NT2/D1 (cell line): ENCODE results near the gene TMIGD2.
A peak's percentile ranks its signal among the peaks of the same experiment; 100 is the strongest.
"Not testable (repeated sequence)": the region's sequence is repeated elsewhere in the genome, so short reads cannot be mapped to it uniquely, and the experiment has no call there.

ENCODE experiments used
- DNase-seq: peaks from one replicate; pipeline ENCODE4 v3.0.0-alpha.2; 2011; ENCODE audit warnings: low read depth, low spot score
- H3K27me3 ChIP-seq: 2 replicates; pipeline ENCODE4 v1.6.0; 2011; ENCODE audit warnings: mild to moderate bottlenecking; ENCODE audit not compliant: insufficient read length, insufficient read depth
- H3K36me3 ChIP-seq: 2 replicates; pipeline ENCODE4 v1.6.1; 2011; ENCODE audit warnings: mild to moderate bottlenecking, low read length, mixed read lengths; ENCODE audit not compliant: insufficient read depth, insufficient read length
- H3K4me1 ChIP-seq: 2 replicates; pipeline ENCODE4 v1.5.1; 2011; ENCODE audit not compliant: insufficient read depth, insufficient read length
- H3K4me3 ChIP-seq: 2 replicates; pipeline ENCODE4 v1.5.1; 2011; ENCODE audit warnings: low read depth; ENCODE audit not compliant: insufficient read length
- H3K9ac ChIP-seq: 2 replicates; pipeline ENCODE4 v1.6.0; 2011; ENCODE audit warnings: low read depth; ENCODE audit not compliant: insufficient read length
- H3K9me3 ChIP-seq: 2 replicates; pipeline ENCODE4 v1.5.1; 2011; ENCODE audit warnings: mild to moderate bottlenecking, low read length; ENCODE audit not compliant: insufficient read depth
- SUZ12 ChIP-seq: IDR thresholded peaks from 2 replicates; pipeline ENCODE4 v1.6.1; 2011; ENCODE audit not compliant: insufficient read length, insufficient read depth; ENCODE audit errors: extremely low read depth
- YY1 ChIP-seq: IDR thresholded peaks from 2 replicates; pipeline ENCODE4 v1.6.1; 2011; ENCODE audit not compliant: insufficient read length, insufficient read depth
- ZNF274 ChIP-seq: IDR thresholded peaks from 2 replicates; pipeline ENCODE4 v1.6.1; 2011; ENCODE audit warnings: mild to moderate bottlenecking, low read depth, low read length

The TMIGD2 gene, protein sequence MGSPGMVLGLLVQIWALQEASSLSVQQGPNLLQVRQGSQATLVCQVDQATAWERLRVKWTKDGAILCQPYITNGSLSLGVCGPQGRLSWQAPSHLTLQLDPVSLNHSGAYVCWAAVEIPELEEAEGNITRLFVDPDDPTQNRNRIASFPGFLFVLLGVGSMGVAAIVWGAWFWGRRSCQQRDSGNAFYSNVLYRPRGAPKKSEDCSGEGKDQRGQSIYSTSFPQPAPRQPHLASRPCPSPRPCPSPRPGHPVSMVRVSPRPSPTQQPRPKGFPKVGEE

DNA sequence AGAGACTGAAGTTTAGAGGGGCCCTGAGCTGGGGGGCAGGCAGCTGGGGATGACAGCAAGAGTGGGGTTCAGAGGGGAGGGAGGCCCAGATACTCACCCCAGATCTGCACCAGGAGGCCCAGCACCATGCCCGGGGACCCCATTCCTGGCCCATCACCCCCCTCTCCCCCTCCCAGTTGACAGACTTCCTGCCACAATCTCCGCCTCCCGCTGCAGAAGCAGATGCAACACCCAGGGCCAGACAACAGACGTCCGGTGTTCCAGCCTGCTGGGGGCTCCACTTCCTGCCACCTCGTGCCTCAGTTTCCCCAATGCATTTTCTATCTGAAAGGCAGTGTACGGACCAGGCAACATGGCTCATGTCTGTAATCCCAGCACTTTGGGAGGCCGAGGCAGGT is at the start of gene TMIGD2:
TSS of gene TMIGD2 (minus strand) at position 147 of the 398 bp plus-strand sequence. CDS start at position 143, 4 bp downstream.
- H3K36me3 ChIP-seq: peaks cover 8% of the 10 kb centered on the region
- H3K4me3 ChIP-seq: no peak within 1 kb of the TSS
- peak within 1 kb of the TSS; percentile 62 for H3K9ac ChIP-seq
- H3K9me3 ChIP-seq: no peaks in the 10 kb centered on the region
- DNase-seq: no peak
- no peaks in the 10 kb centered on the region for H3K27me3 ChIP-seq
- H3K4me1 ChIP-seq: peaks cover 14% of the 10 kb centered on the region
- no peak for TF ChIP-seq ZNF274
- no peak for TF ChIP-seq SUZ12
- TF ChIP-seq YY1: no peak

DNA sequence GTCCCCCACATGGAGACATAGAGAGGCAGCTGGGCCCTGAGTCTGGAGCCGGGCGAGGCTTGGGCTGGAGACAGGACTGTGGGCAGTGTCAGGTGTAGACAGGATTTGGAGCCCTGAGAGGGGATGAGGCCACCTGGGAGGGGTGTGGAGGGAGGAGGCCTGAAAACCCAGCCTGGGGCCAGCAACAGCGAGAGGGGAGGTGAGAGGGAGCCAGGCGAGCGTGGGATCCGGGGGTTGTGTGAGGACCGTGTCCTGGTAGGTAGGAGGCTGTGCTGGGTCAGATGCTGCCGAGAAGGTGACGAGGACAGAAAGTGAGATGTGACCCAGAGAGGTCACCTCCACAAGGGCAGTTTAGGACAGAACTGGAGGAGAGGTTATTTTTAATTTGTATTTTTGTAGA is 48.5 kb upstream of the TMIGD2 start:
- TF ChIP-seq YY1 (no peak), ZNF274 (no peak), SUZ12 (no peak)
- DNase-seq: no peak
- Histone ChIP-seq H3K9me3 (no peaks in the 10 kb centered on the region), H3K4me1 (no peaks in the 10 kb centered on the region), H3K9ac (no peak overlapping the region), H3K36me3 (peaks cover 38% of the 10 kb centered on the region), H3K4me3 (no peak overlapping the region), H3K27me3 (no peaks in the 10 kb centered on the region)

DNA sequence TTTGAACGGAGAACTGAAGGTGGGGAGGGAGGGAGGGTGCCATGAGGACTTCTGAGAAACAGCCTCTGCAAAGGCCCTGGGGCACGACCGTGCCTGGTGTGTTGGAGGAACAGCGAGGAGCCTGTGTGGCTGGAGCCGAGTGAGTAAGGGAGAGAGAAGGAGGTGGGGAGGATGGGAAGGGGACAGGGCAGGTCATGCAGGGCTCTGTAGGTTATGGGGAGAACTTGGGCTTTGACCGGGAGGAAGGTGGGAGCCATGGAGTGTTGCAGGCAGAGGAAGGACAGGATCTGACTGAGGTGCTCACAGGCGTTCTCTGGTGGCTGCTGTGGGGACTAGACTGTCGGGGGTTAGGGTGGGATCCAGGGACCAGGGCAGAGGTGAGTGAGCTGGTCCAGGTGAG is 47.9 kb upstream of the TMIGD2 start:
- TF ChIP-seq YY1 (no peak), SUZ12 (no peak), ZNF274 (no peak)
- H3K36me3 ChIP-seq: peaks cover 41% of the 10 kb centered on the region
- H3K4me1 ChIP-seq: no peaks in the 10 kb centered on the region
- H3K9me3 ChIP-seq: no peaks in the 10 kb centered on the region
- no peaks in the 10 kb centered on the region for H3K27me3 ChIP-seq
- no peak for DNase-seq
- H3K9ac ChIP-seq: no peak overlapping the region
- no peak overlapping the region for H3K4me3 ChIP-seq

DNA sequence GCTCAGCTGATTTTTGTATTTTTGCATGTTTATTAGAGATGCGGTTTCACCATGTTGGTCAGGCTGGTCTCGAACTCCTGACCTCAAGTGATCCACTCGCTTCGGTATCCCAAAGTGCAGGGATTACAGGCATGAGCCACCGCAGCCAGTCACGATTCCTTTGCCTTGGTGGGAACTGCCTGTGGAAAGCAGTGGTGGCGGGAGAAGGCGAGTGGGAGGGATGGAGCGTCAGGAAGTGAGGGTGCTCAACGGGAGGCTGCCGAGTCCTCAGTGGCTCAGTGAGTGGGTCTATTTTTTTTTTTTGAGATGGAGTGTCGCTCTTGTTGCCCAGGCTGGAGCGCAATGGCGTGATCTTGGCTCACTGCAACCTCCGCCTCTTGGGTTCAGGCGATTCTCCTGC is 47.0 kb upstream of the TMIGD2 start:
- H3K9ac ChIP-seq, H3K4me3 ChIP-seq, H3K27me3 ChIP-seq, H3K9me3 ChIP-seq, DNase-seq, H3K4me1 ChIP-seq: not testable (repeated sequence)
- peaks cover 34% of the 10 kb centered on the region for H3K36me3 ChIP-seq

DNA sequence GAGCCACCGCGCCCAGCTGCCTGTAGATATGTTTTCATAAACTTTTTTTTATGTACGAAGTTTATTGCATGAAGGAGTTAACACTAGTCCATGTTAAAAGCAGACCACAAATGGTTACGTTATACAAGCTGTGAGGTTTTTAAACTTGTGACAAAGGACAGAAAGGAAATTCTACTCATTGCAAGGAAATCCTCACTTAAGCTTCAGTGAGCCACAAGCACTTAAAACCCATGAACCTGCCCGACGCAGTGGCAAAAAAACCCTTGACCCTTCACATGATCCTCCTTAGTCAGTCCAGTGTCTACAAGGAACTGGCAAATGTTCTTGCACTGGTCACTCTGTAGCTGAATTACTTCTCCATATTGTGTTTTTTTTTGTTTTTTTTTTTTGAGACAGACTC is 45.3 kb upstream of the TMIGD2 start:
- no peak for DNase-seq
- Histone ChIP-seq H3K9ac (no peak overlapping the region), H3K9me3 (no peaks in the 10 kb centered on the region), H3K27me3 (peaks cover 7% of the 10 kb centered on the region), H3K36me3 (peaks cover 27% of the 10 kb centered on the region), H3K4me1 (peaks cover 7% of the 10 kb centered on the region), H3K4me3 (no peak overlapping the region)
- TF ChIP-seq SUZ12: no peak
- TF ChIP-seq YY1: no peak
- no peak for TF ChIP-seq ZNF274

DNA sequence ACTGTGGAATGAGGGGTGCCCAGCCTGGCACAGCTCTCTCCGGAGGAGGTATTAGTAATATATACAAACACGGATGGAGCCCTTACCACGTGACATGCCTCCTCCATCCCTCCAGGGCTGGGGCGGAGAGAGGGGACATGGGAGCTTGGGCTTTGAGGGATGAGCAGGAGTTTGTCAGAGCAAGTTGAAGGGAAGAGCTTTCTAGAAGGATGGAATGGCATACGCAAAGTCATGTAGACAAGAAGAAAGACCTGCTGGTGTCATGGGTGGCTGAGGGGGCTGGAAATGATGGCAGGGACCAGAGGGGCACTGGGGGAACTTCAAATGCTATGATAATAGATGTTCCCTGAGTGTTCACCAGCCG is 43.8 kb upstream of the TMIGD2 start:
- H3K4me3 ChIP-seq: no peak overlapping the region
- peaks cover 27% of the 10 kb centered on the region for H3K36me3 ChIP-seq
- H3K9me3 ChIP-seq: no peaks in the 10 kb centered on the region
- no peak for TF ChIP-seq ZNF274
- no peak for TF ChIP-seq YY1
- TF ChIP-seq SUZ12: no peak
- H3K4me1 ChIP-seq: peaks cover 7% of the 10 kb centered on the region
- DNase-seq: no peak
- H3K9ac ChIP-seq: no peak overlapping the region
- H3K27me3 ChIP-seq: peaks cover 11% of the 10 kb centered on the region

DNA sequence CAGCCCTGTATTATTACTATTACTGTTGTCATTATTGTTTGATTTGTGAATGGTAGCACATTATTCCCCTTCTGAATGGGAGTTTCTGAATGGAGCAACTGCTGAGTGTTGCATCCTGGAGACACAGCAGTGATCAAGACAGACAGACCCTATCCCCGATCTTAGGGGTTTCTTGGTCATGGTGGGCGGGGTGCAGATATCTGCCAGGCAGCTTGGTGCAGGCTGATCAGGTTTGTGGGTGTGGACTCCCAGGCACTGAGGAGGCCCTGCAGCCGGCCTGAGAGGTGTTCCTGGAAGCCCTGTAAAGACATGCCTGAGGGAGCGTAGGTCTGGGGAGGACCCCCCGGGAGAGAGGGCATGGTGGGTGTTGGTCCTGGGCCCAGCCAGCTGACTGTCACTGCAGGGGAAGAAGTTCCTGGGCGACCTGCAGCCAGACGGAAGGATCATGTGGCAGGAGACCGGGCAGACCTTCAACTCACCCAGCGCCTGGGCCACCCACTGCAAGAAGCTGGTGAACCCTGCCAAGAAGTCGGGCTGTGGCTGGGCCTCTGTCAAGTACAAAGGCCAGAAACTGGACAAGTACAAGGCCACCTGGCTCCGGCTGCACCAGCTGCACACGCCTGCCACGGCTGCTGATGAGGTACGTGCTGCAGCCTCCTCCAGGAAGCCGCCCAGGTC is 43.3 kb upstream of the TMIGD2 start:
- H3K9ac ChIP-seq: no peak overlapping the region
- peaks cover 7% of the 10 kb centered on the region for H3K4me1 ChIP-seq
- DNase-seq: no peak
- peaks cover 16% of the 10 kb centered on the region for H3K27me3 ChIP-seq
- TF ChIP-seq SUZ12 (no peak), ZNF274 (no peak), YY1 (no peak)
- H3K9me3 ChIP-seq: no peaks in the 10 kb centered on the region
- H3K36me3 ChIP-seq: peaks cover 26% of the 10 kb centered on the region
- no peak overlapping the region for H3K4me3 ChIP-seq
